Dendritic cell treated with granulocyte-macrophage colony-stimulating factor and Interleukin-4, amounts not matched to agents 40 ng/mL and 50 ng/mL, for 4 days (primary cell): ENCODE data around the gene ARRB1.

ENCODE experiments used
- H3K27ac Mint-ChIP-seq: one replicate; pipeline ENCODE4 v1.8.0; 2022; ENCODE audit warnings: mild to moderate bottlenecking, mixed read lengths
- H3K27me3 Mint-ChIP-seq: one replicate; pipeline ENCODE4 v1.8.0; 2022; ENCODE audit warnings: mild to moderate bottlenecking, mixed read lengths
- H3K36me3 Mint-ChIP-seq: one replicate; pipeline ENCODE4 v1.8.0; 2022; ENCODE audit warnings: low read depth, mixed read lengths
- H3K4me1 Mint-ChIP-seq: one replicate; pipeline ENCODE4 v1.8.0; 2022; ENCODE audit warnings: low read depth, mixed read lengths
- H3K4me3 Mint-ChIP-seq: one replicate; pipeline ENCODE4 v1.8.0; 2022; ENCODE audit warnings: mild to moderate bottlenecking, moderate library complexity, mixed read lengths
- H3K9me3 Mint-ChIP-seq: one replicate; pipeline ENCODE4 v1.8.0; 2022; ENCODE audit warnings: mixed read lengths
- intact Hi-C: fragments of 100-400 bp; cut with micrococcal nuclease; formaldehyde crosslinking; loops from one replicate; pipeline ENCODE4 v1.15.0; 2022

ARRB1 gene

DNA sequence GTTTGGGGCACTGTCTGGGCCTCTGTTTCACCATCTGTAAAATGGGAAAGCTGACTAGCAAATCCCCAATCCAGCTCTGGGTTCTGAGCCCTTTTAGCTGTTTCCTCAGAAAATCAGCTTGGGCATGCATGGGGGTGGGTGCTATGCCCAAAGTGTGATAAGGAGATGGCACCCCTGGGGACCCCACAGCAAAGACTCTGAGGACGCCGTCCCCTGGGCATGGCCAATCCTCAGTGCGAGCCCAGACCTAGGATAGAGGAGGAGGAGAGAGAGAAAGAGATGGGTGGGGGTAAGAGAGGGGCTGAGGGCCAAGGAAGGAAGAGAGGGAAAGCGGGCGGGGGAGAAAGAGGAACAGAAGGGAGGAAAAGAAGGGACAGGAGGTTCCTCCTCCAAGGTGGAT lies 79.1 kb downstream of the ARRB1 start:
- intact Hi-C loops: no loop called here
- no peaks in the 10 kb centered on the region for H3K27me3 Mint-ChIP-seq
- H3K36me3 Mint-ChIP-seq: peaks cover 100% of the 10 kb centered on the region
- H3K4me3 Mint-ChIP-seq: no peak overlapping the region
- peak overlapping the region; percentile 60 for H3K27ac Mint-ChIP-seq
- H3K9me3 Mint-ChIP-seq: no peaks in the 10 kb centered on the region
- H3K4me1 Mint-ChIP-seq: peaks cover 56% of the 10 kb centered on the region

DNA sequence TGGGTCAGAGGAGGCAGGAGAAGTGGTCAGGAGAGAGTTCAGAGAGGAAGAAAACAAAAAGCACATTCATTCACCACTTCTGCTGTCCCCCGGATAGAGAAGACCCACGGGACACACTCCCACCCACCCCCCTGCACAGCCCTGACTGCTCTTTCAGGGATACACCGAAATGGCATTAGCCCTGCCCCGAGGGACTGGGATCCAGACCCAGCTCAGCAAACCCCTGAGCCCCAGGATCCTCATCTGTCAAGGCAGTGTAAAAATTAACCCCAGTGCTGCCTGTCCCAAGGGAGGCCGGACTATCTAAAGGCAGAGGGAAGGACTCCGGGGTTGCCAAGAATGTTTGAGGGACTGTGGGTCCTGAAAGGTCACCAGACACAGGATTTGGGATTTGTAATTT lies 79.7 kb downstream of the ARRB1 start:
- Mint-ChIP-seq H3K36me3 (peaks cover 100% of the 10 kb centered on the region), H3K27me3 (no peaks in the 10 kb centered on the region), H3K4me1 (peaks cover 56% of the 10 kb centered on the region), H3K27ac (no peak overlapping the region), H3K9me3 (no peaks in the 10 kb centered on the region), H3K4me3 (no peak overlapping the region)
- intact Hi-C loops: no loop called here

- Mint-ChIP-seq H3K4me3 (no peak overlapping the region), H3K9me3 (no peaks in the 10 kb centered on the region), H3K27ac (no peak overlapping the region), H3K4me1 (peaks cover 56% of the 10 kb centered on the region), H3K36me3 (peaks cover 100% of the 10 kb centered on the region), H3K27me3 (no peaks in the 10 kb centered on the region)
- intact Hi-C loops: no loop called here
Measured at GRCh38 chr11:75270896-75271418, 80.5 kb downstream of the ARRB1 start.

GRCh38 chr11:75269896-75270295 lies 81.6 kb downstream of the ARRB1 start:
- Mint-ChIP-seq H3K4me1 (peaks cover 59% of the 10 kb centered on the region), H3K4me3 (no peak overlapping the region), H3K36me3 (peaks cover 100% of the 10 kb centered on the region), H3K27ac (no peak overlapping the region), H3K27me3 (no peaks in the 10 kb centered on the region), H3K9me3 (no peaks in the 10 kb centered on the region)
- intact Hi-C loops: no loop called here

DNA sequence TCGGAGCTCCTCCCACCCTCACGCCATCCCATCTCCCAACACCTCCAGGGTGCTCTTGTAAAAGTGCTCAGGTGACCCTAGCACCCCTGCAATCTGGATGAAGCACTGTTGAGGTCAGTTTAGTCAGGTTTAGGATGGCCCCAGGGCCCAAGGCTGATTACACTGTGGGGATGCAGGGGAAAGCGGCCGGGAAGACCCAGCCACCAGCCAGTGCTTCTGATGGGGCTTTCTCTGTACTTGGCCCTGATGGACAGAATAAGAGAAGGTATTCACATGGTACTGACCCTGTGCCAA lies 82.1 kb downstream of the ARRB1 start:
- H3K27me3 Mint-ChIP-seq: no peaks in the 10 kb centered on the region
- H3K27ac Mint-ChIP-seq: peak overlapping the region; percentile 30
- intact Hi-C loops: no loop called here
- H3K9me3 Mint-ChIP-seq: no peaks in the 10 kb centered on the region
- peaks cover 98% of the 10 kb centered on the region for H3K36me3 Mint-ChIP-seq
- peaks cover 65% of the 10 kb centered on the region for H3K4me1 Mint-ChIP-seq
- H3K4me3 Mint-ChIP-seq: no peak overlapping the region

GRCh38 chr11:75268626-75269366 lies 82.7 kb downstream of the ARRB1 start:
- peaks cover 93% of the 10 kb centered on the region for H3K36me3 Mint-ChIP-seq
- no peaks in the 10 kb centered on the region for H3K9me3 Mint-ChIP-seq
- H3K4me3 Mint-ChIP-seq: no peak overlapping the region
- H3K4me1 Mint-ChIP-seq: peaks cover 66% of the 10 kb centered on the region
- H3K27me3 Mint-ChIP-seq: no peaks in the 10 kb centered on the region
- H3K27ac Mint-ChIP-seq: peak overlapping the region; percentile 30
- intact Hi-C loops: no loop called here

DNA sequence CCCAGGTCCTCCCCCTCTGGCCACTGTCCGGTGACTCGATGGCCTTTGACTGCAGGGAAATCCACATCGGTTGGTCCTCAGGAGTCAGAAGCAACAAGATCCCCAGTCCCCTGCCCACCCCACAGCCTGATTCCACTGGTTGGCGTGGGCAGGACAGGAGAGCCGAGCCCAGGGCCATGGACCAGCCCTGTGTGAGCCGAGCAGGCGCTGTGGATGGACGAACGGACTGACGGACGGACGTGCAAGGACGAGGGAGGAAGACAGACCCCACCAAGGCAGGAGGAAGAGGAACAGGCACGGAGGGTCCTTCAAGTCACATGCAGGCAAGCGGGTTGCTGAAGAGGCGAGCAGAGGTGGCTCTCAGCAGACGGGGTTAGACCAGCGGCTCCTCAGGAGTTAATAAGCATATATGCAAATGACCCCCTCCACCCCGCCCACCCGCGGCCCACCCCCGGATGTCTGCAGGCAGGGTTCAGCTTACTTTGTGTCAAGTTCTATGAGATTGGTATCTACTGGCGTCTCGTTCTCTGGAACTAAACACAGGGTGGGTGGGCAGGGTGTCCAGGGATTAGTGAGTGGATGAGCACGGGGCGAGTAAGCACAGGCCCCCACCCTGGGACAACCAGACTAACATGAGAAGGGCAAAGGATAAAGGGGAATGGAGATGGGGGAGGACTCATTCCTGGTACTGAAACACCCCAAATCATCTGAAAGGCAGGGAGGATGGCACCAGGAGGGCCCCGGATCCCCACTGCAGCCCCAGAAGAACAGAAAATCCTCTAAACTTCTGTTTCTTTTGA lies 84.1 kb downstream of the ARRB1 start:
- Mint-ChIP-seq H3K4me3 (no peak overlapping the region), H3K9me3 (no peaks in the 10 kb centered on the region), H3K4me1 (peaks cover 69% of the 10 kb centered on the region), H3K27me3 (no peaks in the 10 kb centered on the region), H3K36me3 (peaks cover 79% of the 10 kb centered on the region), H3K27ac (no peak overlapping the region)
- intact Hi-C loops: no loop called here

- peaks cover 81% of the 10 kb centered on the region for H3K4me1 Mint-ChIP-seq
- H3K9me3 Mint-ChIP-seq: no peaks in the 10 kb centered on the region
- intact Hi-C loops: no loop called here
- H3K27me3 Mint-ChIP-seq: no peaks in the 10 kb centered on the region
- H3K27ac Mint-ChIP-seq: peak overlapping the region; percentile 55
- peaks cover 65% of the 10 kb centered on the region for H3K36me3 Mint-ChIP-seq
- H3K4me3 Mint-ChIP-seq: no peak overlapping the region
Measured at GRCh38 chr11:75265851-75266531, 85.5 kb downstream of the ARRB1 start.

DNA sequence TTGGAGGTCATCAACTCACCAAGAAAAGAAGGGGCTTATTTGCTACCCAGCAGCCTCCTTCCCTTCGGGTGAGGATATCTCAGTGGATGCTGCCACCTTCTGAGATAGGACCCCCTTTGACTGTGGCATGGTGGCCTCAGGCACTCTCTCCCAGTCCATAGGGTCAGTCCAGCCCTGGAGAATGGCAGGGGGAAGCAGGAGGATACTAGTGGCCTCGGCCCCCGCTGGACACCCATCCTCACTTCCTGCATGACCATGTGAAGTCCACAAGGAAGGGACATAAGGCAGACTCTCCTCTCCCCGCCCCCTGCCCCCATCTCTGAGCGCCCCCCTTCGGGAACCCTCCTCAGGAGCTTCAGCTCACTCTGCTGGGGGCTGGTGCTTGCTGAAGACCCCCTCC lies 86.5 kb downstream of the ARRB1 start:
- Mint-ChIP-seq H3K4me1 (peaks cover 81% of the 10 kb centered on the region), H3K27me3 (peaks cover 1% of the 10 kb centered on the region), H3K27ac (no peak overlapping the region), H3K4me3 (no peak overlapping the region), H3K9me3 (no peaks in the 10 kb centered on the region), H3K36me3 (peaks cover 55% of the 10 kb centered on the region)
- intact Hi-C loops: no loop called here

- Mint-ChIP-seq H3K27ac (no peak overlapping the region), H3K9me3 (no peaks in the 10 kb centered on the region), H3K4me3 (no peak overlapping the region), H3K27me3 (peaks cover 6% of the 10 kb centered on the region), H3K4me1 (peaks cover 79% of the 10 kb centered on the region), H3K36me3 (peaks cover 49% of the 10 kb centered on the region)
- intact Hi-C loops: no loop called here
Measured at GRCh38 chr11:75264356-75264755, 87.1 kb downstream of the ARRB1 start.

DNA sequence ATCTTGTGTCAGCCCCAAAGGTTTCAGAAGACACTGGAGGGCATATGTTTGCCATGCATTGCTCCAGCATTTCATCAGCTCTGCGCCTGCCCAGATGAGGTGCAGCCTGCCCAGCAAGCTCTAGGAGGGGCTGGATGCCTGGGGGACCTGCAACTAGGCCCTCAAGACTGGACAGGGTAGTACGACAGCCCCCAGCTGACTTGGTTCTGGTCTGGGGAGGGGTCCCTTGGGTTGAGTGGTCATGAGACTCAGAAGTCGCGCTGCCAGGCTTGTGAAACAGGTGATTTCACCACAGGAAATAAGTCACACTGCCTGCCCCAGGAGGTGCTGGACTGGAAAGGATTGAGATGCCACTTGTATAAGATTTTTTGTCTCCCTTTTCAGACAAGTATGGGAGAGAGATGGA lies 87.5 kb downstream of the ARRB1 start:
- intact Hi-C loops: no loop called here
- Mint-ChIP-seq H3K9me3 (no peaks in the 10 kb centered on the region), H3K4me1 (peaks cover 75% of the 10 kb centered on the region), H3K27me3 (peaks cover 6% of the 10 kb centered on the region), H3K36me3 (peaks cover 44% of the 10 kb centered on the region), H3K4me3 (no peak overlapping the region), H3K27ac (no peak overlapping the region)

- Mint-ChIP-seq H3K9me3 (no peaks in the 10 kb centered on the region), H3K4me1 (peaks cover 67% of the 10 kb centered on the region), H3K4me3 (no peak overlapping the region), H3K36me3 (peaks cover 37% of the 10 kb centered on the region), H3K27me3 (peaks cover 8% of the 10 kb centered on the region), H3K27ac (no peak overlapping the region)
- intact Hi-C loops: no loop called here
Measured at GRCh38 chr11:75262961-75263852, 88.3 kb downstream of the ARRB1 start.

DNA sequence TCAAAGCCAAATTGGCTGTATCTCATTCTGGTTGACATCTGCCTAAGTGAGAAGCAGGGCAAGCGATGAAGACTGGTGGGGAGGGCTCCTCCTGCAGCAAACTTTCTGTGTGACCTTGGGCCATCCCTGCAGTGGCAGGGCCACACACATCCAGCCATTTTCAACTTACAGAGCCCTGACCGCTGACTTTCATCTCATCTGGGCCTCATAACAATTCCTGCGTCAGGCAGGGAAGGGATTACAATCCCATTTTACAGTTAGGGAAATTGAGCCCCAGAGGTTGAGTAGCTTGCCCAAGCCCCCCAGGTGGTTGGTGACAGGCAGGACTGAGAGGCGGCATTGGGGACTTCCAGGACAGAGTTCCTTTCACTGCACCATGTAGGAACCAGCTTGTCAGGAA lies 89.0 kb downstream of the ARRB1 start:
- Mint-ChIP-seq H3K27ac (peak overlapping the region; percentile 7), H3K9me3 (no peaks in the 10 kb centered on the region), H3K27me3 (peaks cover 15% of the 10 kb centered on the region), H3K36me3 (peaks cover 29% of the 10 kb centered on the region), H3K4me1 (peaks cover 61% of the 10 kb centered on the region), H3K4me3 (no peak overlapping the region)
- intact Hi-C loops: no loop called here
